ENCODE data around the gene NPAS3.

The NPAS3 gene

GRCh38 chr14:33030386-33030785, 91.7 kb downstream of the NPAS3 start:
- CTCF ChIA-PET, result no interaction called here
- no peak for TF ChIP-seq CTCF (conservative IDR thresholded peaks at IDR 0.05; ENCODE audit: low read depth)
- DNase-seq (ENCODE audit: low spot score), result no peak

GRCh38 chr14:33035416-33036194, 96.9 kb downstream of the NPAS3 start:
- CTCF ChIA-PET, result interaction anchor here (0.6 kb wide), 2 partner anchors 9 to 1181 kb away, joined by 4 to 5 read pairs; no protein-coding TSS in a partner anchor
- TF ChIP-seq CTCF (conservative IDR thresholded peaks at IDR 0.05; ENCODE audit: low read depth), result no peak
- no peak for DNase-seq (ENCODE audit: low spot score)
- no peak overlapping the region for H3K27ac ChIP-seq
- POLR2A ChIA-PET (ENCODE audit: low non-redundant PET), result no interaction called here

More at GRCh38 chr14:33030386-33030785, 91.7 kb downstream of the NPAS3 start:
- POLR2A ChIA-PET (ENCODE audit: low non-redundant PET), result no interaction called here
- no peak overlapping the region for H3K27ac ChIP-seq

- CTCF ChIA-PET, result interaction anchor here (0.5 kb wide), 1 partner anchor 21 kb away, joined by 4 read pairs; no protein-coding TSS in a partner anchor
- DNase-seq (ENCODE audit: low spot score), result no peak
- no peak for TF ChIP-seq CTCF (conservative IDR thresholded peaks at IDR 0.05; ENCODE audit: low read depth)
- POLR2A ChIA-PET (ENCODE audit: low non-redundant PET), result no interaction called here
- H3K27ac ChIP-seq, result no peak overlapping the region
Measured at GRCh38 chr14:33039311-33039710, 100.6 kb downstream of the NPAS3 start.

DNA sequence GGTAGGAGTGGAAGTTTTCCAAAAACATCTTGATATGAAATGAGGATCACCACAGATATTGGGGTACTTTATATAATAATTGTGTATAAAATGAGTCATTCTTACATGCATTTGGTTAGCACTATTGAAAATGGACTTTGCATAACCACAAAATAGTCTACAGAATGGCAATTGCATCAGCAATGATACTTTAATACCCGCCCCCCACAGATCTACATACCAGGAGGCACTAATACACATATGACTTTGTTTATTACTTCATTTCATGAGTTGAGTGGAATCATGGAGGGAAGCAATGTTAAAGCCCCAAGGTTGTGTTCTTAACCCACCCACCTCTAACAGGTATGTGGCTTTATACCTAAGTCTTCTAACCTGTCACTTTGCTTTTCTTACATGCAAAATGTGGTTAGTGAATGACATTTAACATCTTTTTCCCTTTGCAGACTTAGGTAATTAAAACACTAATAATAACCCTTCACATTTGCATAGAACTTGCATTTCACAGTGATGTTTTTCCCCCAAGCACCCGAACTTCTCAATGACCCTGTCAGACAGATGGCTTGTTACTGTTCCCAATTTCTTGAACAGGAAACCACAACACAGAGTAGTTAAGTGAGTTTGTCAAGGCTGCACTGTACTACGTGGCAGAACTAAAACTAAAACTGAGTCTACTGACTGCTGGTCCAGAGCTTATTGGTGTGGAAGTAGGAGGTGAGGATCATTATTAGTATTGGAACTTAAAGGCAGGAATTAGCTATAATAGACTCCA, 101.9 kb downstream of the NPAS3 start:
- H3K27ac ChIP-seq, result no peak overlapping the region
- DNase-seq (ENCODE audit: low spot score), result no peak
- ChIA-PET CTCF (no interaction called here), POLR2A (ENCODE audit: low non-redundant PET) (no interaction called here)
- no peak for TF ChIP-seq CTCF (conservative IDR thresholded peaks at IDR 0.05; ENCODE audit: low read depth)

- ChIA-PET CTCF (no interaction called here), POLR2A (ENCODE audit: low non-redundant PET) (no interaction called here)
- no peak overlapping the region for H3K27ac ChIP-seq
- TF ChIP-seq CTCF (conservative IDR thresholded peaks at IDR 0.05; ENCODE audit: low read depth), result no peak
- DNase-seq (ENCODE audit: low spot score), result no peak
Measured at GRCh38 chr14:33042591-33042990, 103.9 kb downstream of the NPAS3 start.

DNA sequence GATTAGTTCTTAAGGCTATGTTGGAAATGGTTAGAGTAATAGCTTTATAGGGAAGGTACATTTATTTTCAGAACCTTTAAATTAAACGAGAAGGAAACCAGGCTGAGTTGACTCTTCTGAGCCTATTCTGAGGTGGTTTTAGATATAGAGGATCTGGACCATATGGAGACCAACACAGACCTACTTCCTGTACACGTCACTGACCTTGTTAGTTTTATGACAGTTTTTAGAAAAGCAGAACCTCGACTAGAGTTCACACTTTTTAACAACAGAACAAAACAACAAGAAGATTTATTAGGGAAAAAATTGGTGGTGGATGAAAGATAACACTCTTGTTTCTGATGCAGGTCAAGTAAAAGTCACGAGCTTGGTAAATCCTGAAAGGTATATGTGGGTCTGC, 107.1 kb downstream of the NPAS3 start:
- CTCF ChIA-PET, result no interaction called here
- POLR2A ChIA-PET (ENCODE audit: low non-redundant PET), result no interaction called here
- no peak for DNase-seq (ENCODE audit: low spot score)
- no peak overlapping the region for H3K27ac ChIP-seq
- no peak for TF ChIP-seq CTCF (conservative IDR thresholded peaks at IDR 0.05; ENCODE audit: low read depth)

Measured in RWPE1 (cell line).